K562 (cell line): ENCODE results near the gene GLTP. TPM values are rescaled to one million over a fixed set of nuclear protein-coding genes. Genes with fewer than 3 reads are reported as not detected.

Experiments used
- ELF1 ChIP-seq: fragments of 200-800 bp; sonication (Bioruptor generic); IDR thresholded peaks from 2 replicates; pipeline ENCODE4 v1.6.1; 2016; ENCODE audit warnings: missing genetic modification characterization, missing compliant biosample characterization
- ELF2 ChIP-seq: fragments of 250-450 bp; sonication (Bioruptor Pico); IDR thresholded peaks from 2 replicates; pipeline ENCODE4 v1.5.0; 2021; ENCODE audit warnings: mild to moderate bottlenecking
- FOXJ2 ChIP-seq: fragments of 200-800 bp; sonication (Bioruptor generic); IDR thresholded peaks from 2 replicates; pipeline ENCODE4 v1.6.1; 2016; ENCODE audit warnings: missing genetic modification characterization, missing compliant biosample characterization
- FOXK2 ChIP-seq, 2 experiments: fragments of 450-650 bp; IDR thresholded peaks in 1 of 2; conservative IDR thresholded peaks in 1 of 2; 2 replicates each; pipeline ENCODE4 v1.6.1; 2016; ENCODE audit warnings: low read depth in 2 of 2, mild to moderate bottlenecking in 1 of 2
- HNRNPH1 ChIP-seq: fragments of 200-400 bp; formaldehyde crosslinking; optimal IDR thresholded peaks from 2 replicates; pipeline ENCODE3; 2017; ENCODE audit warnings: low read depth, mild to moderate bottlenecking, low read length, moderate library complexity
- JUNB ChIP-seq: fragments of 450-650 bp; formaldehyde crosslinking; conservative IDR thresholded peaks from 2 replicates; pipeline ENCODE4 v1.4.0; 2020; ENCODE audit warnings: mild to moderate bottlenecking
- KLF6 ChIP-seq: fragments of 250-450 bp; sonication (Bioruptor Pico); IDR thresholded peaks from 2 replicates; pipeline ENCODE4 v1.4.0; 2020; ENCODE audit warnings: mild to moderate bottlenecking, moderate library complexity, borderline replicate concordance
- MTF1 ChIP-seq: fragments of 250-450 bp; sonication (Bioruptor Pico); IDR thresholded peaks from 2 replicates; pipeline ENCODE4 v1.9.0; 2021; ENCODE audit warnings: moderate library complexity, mild to moderate bottlenecking, inconsistent platforms, borderline replicate concordance
- NFE2L1 ChIP-seq: fragments of 450-650 bp; IDR thresholded peaks from 2 replicates; pipeline ENCODE4 v1.6.1; 2016; ENCODE audit warnings: missing genetic modification characterization, low read depth, mild to moderate bottlenecking, missing compliant biosample characterization, moderate library complexity, borderline replicate concordance
- NR2C2 ChIP-seq, 2 experiments: fragments of 200-800 bp in 1 of 2; sonication (Bioruptor generic) in 1 of 2; sonication (generic) in 1 of 2; formaldehyde crosslinking in 1 of 2; IDR thresholded peaks; 2 replicates each; pipeline versions ENCODE4 v1.6.1 to v1.8.0; 2016 to 2022; ENCODE audit warnings: mild to moderate bottlenecking in 1 of 2, missing compliant biosample characterization in 1 of 2, missing genetic modification characterization in 1 of 2, missing genetic modification reagents in 1 of 2
- POLR2G ChIP-seq: fragments of 200-400 bp; formaldehyde crosslinking; IDR thresholded peaks from 2 replicates; pipeline ENCODE4 v1.6.1; 2017; ENCODE audit warnings: low read depth, mild to moderate bottlenecking, antibody characterized with exemption, low read length, moderate library complexity
- ZFX ChIP-seq: sonication (generic); formaldehyde crosslinking; IDR thresholded peaks from 2 replicates; pipeline ENCODE4 v1.8.0; 2022; ENCODE audit warnings: mild to moderate bottlenecking, missing genetic modification reagents, moderate library complexity
- ZNF224 ChIP-seq: sonication (generic); formaldehyde crosslinking; IDR thresholded peaks from 2 replicates; pipeline ENCODE4 v1.8.0; 2022; ENCODE audit warnings: mild to moderate bottlenecking, missing genetic modification reagents
- ZNF3 ChIP-seq: fragments of 250-450 bp; sonication (Bioruptor Pico); IDR thresholded peaks from 2 replicates; pipeline ENCODE4 v1.5.0; 2021; ENCODE audit warnings: mild to moderate bottlenecking, moderate library complexity
- ZNF586 ChIP-seq: fragments of 450-650 bp; formaldehyde crosslinking; conservative IDR thresholded peaks from 2 replicates; pipeline ENCODE4 v1.4.0; 2020; ENCODE audit warnings: mild to moderate bottlenecking, moderate library complexity
- ZNF76 ChIP-seq: fragments of 250-450 bp; sonication (Bioruptor Pico); IDR thresholded peaks from 2 replicates; pipeline ENCODE4 v1.4.0; 2020; ENCODE audit warnings: mild to moderate bottlenecking, moderate library complexity, borderline replicate concordance
- ZNF79 ChIP-seq: fragments of 250-450 bp; sonication (Bioruptor Pico); IDR thresholded peaks from 2 replicates; pipeline ENCODE4 v1.4.0; 2020; ENCODE audit warnings: low read depth, mild to moderate bottlenecking, moderate library complexity
- polyA plus RNA-seq, 8 experiments: library from polyadenylated mRNA; depleted of rRNA in 4 of 8; stranded (reverse) in 5 of 8; unstranded in 3 of 8; fragments of >200 nt; fragmentation: Nextera tagmentation in 2 of 8; fragmentation: Illumina TruSeq in 1 of 8; extraction: Ambion mirVana in 2 of 8; extraction: Trizol in 1 of 8; gene quantifications; 2 replicates each; pipeline versions ENCODE4 v1.2.1 to v1.2.3, GENCODE V29; 2011 to 2014; ENCODE audit warnings: inconsistent platforms in 1 of 8, missing spikeins in 1 of 8
- total RNA-seq, 7 experiments: library from RNA; depleted of rRNA in 6 of 7; stranded (reverse); fragments of >200 nt in 6 of 7; fragmentation: Illumina TruSeq in 2 of 7; extraction: Trizol in 2 of 7; gene quantifications; 2 replicates each; pipeline versions ENCODE4 v1.2.1 to v1.2.3, GENCODE V29; 2011 to 2021; ENCODE audit warnings: low replicate concordance in 1 of 7
- TF ChIP-seq, protein P1 (sequence below): fragments of 450-650 bp; formaldehyde crosslinking; IDR thresholded peaks from 2 replicates; pipeline ENCODE4 v1.4.0; 2020; ENCODE audit warnings: mild to moderate bottlenecking, moderate library complexity
- TF ChIP-seq, protein P2 (sequence below): sonication (generic); formaldehyde crosslinking; IDR thresholded peaks from 2 replicates; pipeline ENCODE4 v1.8.0; 2022; ENCODE audit warnings: missing genetic modification reagents, mild to moderate bottlenecking, moderate library complexity, borderline replicate concordance
- TF ChIP-seq, protein P3 (sequence below): fragments of 450-650 bp; formaldehyde crosslinking; IDR thresholded peaks from 2 replicates; pipeline ENCODE4 v1.4.0; 2022; ENCODE audit warnings: missing genetic modification characterization

The GLTP gene
- total and polyA plus RNA-seq, 9 of the 15 experiments (the other 6 are each of a cell fraction or from before 2014, with no cell fraction given), result 4.4 to 8.3 (median 6.1) TPM

DNA sequence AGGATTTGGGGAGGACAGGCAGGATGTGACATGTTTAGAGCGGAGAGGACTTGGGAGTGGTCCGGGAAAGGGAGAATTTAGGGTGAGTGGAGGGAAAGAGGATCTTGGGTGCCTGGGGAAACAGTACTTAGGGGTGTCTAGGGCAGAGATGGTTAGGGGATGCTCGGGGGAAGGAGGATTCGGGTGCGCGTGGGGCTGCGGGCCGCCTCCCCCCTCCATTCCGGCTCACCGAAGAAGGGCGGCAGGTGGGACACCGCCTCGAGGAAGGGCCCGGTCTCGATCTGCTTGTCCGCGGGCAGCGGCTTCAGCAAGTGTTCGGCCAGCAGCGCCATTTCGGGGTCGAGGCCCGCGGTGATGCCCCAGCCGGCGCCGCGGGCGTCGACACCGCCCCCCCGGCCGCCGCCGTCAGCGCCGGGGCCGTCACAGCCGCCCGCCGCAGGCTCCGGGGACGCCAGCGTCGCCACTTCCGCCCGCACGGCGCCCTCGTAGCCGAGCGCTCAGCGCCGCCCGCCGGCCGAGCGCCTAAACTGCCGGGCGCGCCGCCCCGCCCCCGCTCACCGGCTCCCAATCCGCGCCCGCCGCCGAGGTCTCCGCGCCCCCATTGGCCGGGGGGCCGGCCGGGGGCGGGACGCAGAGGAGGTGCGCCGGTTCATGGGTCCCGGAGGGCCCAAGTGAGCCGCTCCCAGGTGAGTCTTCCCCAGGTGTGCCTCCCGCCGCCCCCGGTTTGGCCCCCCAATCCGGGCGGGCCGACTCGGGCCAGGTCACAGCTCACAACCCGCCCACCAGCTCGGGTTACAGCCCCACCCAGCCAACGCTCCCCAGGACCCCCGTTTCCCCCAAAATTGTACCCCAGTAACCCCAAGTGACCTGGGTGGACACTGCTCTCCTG lies at the start of gene GLTP (continued):
- TF ChIP-seq ZNF76 (CRISPR knock-in tag), result no peak
- TF ChIP-seq ELF2, result peak; percentile 83; the same call in 1 of the 2 replicates
- no peak for TF ChIP-seq JUNB (CRISPR knock-in tag)
- TF ChIP-seq KLF6 (CRISPR knock-in tag), result no peak
- no peak for TF ChIP-seq FOXJ2 (tag)
- TF ChIP-seq POLR2G, result peak; percentile 75
- peak; percentile 48; the same call in 1 of the 2 replicates for TF ChIP-seq ZFX (CRISPR knock-in tag)
- TF ChIP-seq ZNF3, result no peak
- no peak for TF ChIP-seq ZNF586 (CRISPR knock-in tag)
- peak; percentile 98 for TF ChIP-seq ELF1 (tag)
- TF ChIP-seq, protein P1, sequence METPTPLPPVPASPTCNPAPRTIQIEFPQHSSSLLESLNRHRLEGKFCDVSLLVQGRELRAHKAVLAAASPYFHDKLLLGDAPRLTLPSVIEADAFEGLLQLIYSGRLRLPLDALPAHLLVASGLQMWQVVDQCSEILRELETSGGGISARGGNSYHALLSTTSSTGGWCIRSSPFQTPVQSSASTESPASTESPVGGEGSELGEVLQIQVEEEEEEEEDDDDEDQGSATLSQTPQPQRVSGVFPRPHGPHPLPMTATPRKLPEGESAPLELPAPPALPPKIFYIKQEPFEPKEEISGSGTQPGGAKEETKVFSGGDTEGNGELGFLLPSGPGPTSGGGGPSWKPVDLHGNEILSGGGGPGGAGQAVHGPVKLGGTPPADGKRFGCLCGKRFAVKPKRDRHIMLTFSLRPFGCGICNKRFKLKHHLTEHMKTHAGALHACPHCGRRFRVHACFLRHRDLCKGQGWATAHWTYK (CRISPR knock-in tag), result no peak
- TF ChIP-seq NFE2L1 (tag), result no peak
- TF ChIP-seq MTF1 (CRISPR knock-in tag), result no peak
- TF ChIP-seq, protein P2, sequence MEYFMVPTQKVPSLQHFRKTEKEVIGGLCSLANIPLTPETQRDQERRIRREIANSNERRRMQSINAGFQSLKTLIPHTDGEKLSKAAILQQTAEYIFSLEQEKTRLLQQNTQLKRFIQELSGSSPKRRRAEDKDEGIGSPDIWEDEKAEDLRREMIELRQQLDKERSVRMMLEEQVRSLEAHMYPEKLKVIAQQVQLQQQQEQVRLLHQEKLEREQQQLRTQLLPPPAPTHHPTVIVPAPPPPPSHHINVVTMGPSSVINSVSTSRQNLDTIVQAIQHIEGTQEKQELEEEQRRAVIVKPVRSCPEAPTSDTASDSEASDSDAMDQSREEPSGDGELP (CRISPR knock-in tag), result no peak
- TF ChIP-seq NR2C2 (CRISPR knock-in tag; IDR thresholded peaks at IDR 0.05), result no peak
- TF ChIP-seq NR2C2 (tag; IDR thresholded peaks at IDR 0.05), result peak; percentile 68; the same call in 1 of the 2 replicates
- no peak for TF ChIP-seq FOXK2 (conservative IDR thresholded peaks at IDR 0.05 in 1 of 2, IDR thresholded peaks at IDR 0.05 in 1 of 2; ENCODE audit: low read depth in 2 of 2)
- no peak for TF ChIP-seq ZNF224 (CRISPR knock-in tag)
- no peak for TF ChIP-seq ZNF79
- TF ChIP-seq, protein P3, sequence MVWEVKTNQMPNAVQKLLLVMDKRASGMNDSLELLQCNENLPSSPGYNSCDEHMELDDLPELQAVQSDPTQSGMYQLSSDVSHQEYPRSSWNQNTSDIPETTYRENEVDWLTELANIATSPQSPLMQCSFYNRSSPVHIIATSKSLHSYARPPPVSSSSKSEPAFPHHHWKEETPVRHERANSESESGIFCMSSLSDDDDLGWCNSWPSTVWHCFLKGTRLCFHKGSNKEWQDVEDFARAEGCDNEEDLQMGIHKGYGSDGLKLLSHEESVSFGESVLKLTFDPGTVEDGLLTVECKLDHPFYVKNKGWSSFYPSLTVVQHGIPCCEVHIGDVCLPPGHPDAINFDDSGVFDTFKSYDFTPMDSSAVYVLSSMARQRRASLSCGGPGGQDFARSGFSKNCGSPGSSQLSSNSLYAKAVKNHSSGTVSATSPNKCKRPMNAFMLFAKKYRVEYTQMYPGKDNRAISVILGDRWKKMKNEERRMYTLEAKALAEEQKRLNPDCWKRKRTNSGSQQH (CRISPR knock-in tag), result 0 out of 2 replicates have a peak, but pooled peaks have one; percentile 63
- TF ChIP-seq HNRNPH1, result no peak
